H9 (cell line): ENCODE data around the gene COPB1. TPM values are rescaled to one million over a fixed set of nuclear protein-coding genes. Genes with fewer than 3 reads are reported as not detected.

Source experiments
- DNase-seq: peaks from one replicate; pipeline ENCODE4 v3.0.0-alpha.2; 2017
- H2AFZ ChIP-seq: one replicate; pipeline ENCODE4 v1.6.1; 2013; ENCODE audit warnings: mild to moderate bottlenecking, low read length, control low read depth, moderate library complexity
- H2AK5ac ChIP-seq: 2 replicates; pipeline ENCODE4 v1.6.1; 2013; ENCODE audit warnings: low read length, control low read depth, mixed read lengths; ENCODE audit not compliant: insufficient read length
- H2BK120ac ChIP-seq: one replicate; pipeline ENCODE4 v1.6.1; 2013; ENCODE audit warnings: low read depth, mild to moderate bottlenecking, low read length, control low read depth, inconsistent platforms; ENCODE audit not compliant: poor library complexity, severe bottlenecking
- H2BK12ac ChIP-seq: 2 replicates; pipeline ENCODE4 v1.6.1; 2013; ENCODE audit warnings: low read length, control low read depth, mixed read lengths, low read depth; ENCODE audit not compliant: insufficient read length
- H2BK15ac ChIP-seq: 2 replicates; pipeline ENCODE4 v1.6.1; 2013; ENCODE audit warnings: low read depth, low read length, control low read depth
- H2BK20ac ChIP-seq: one replicate; pipeline ENCODE4 v1.6.1; 2013; ENCODE audit warnings: low read depth, mild to moderate bottlenecking, low read length, control low read depth, inconsistent platforms; ENCODE audit not compliant: poor library complexity, severe bottlenecking
- H2BK5ac ChIP-seq: 2 replicates; pipeline ENCODE4 v1.6.1; 2013; ENCODE audit warnings: low read length, control low read depth, mixed read lengths; ENCODE audit not compliant: insufficient read length
- H3K14ac ChIP-seq: 2 replicates; pipeline ENCODE4 v1.6.1; 2013; ENCODE audit warnings: low read length, control low read depth; ENCODE audit not compliant: insufficient read depth
- H3K18ac ChIP-seq: 2 replicates; pipeline ENCODE4 v1.6.1; 2013; ENCODE audit warnings: low read depth, mild to moderate bottlenecking, mixed read lengths, low read length, control low read depth; ENCODE audit not compliant: insufficient read length
- H3K23ac ChIP-seq: 2 replicates; pipeline ENCODE4 v1.6.1; 2013; ENCODE audit warnings: low read length, control low read depth, mixed read lengths, low read depth; ENCODE audit not compliant: insufficient read length
- H3K23me2 ChIP-seq: 2 replicates; pipeline ENCODE4 v1.6.1; 2013; ENCODE audit warnings: low read depth, mild to moderate bottlenecking, mixed read lengths, low read length, control low read depth; ENCODE audit not compliant: insufficient read length, poor library complexity, severe bottlenecking
- H3K27ac ChIP-seq: 2 replicates; pipeline ENCODE4 v1.5.1; 2013; ENCODE audit warnings: low read length, control low read depth, mixed read lengths, low read depth; ENCODE audit not compliant: insufficient read length
- H3K27me3 ChIP-seq: 2 replicates; pipeline ENCODE4 v1.6.1; 2013; ENCODE audit warnings: low read length, control low read depth, inconsistent platforms; ENCODE audit not compliant: insufficient read depth
- H3K4ac ChIP-seq: 2 replicates; pipeline ENCODE4 v1.6.1; 2013; ENCODE audit warnings: low read depth, mild to moderate bottlenecking, control low read depth, inconsistent platforms, low read length, moderate library complexity
- H3K4me1 ChIP-seq: 2 replicates; pipeline ENCODE4 v1.6.1; 2013; ENCODE audit warnings: low read length, control low read depth, inconsistent platforms; ENCODE audit not compliant: insufficient read depth
- H3K4me2 ChIP-seq: 2 replicates; pipeline ENCODE4 v1.6.1; 2013; ENCODE audit warnings: low read length, control low read depth, mixed read lengths; ENCODE audit not compliant: insufficient read length, insufficient read depth
- H3K56ac ChIP-seq: 2 replicates; pipeline ENCODE4 v1.6.1; 2013; ENCODE audit warnings: low read depth, mild to moderate bottlenecking, mixed read lengths, low read length, control low read depth; ENCODE audit not compliant: insufficient read length
- H3K79me1 ChIP-seq: 2 replicates; pipeline ENCODE4 v1.6.1; 2013; ENCODE audit warnings: low read depth, mild to moderate bottlenecking, moderate library complexity, low read length, control low read depth, inconsistent platforms; ENCODE audit not compliant: insufficient read depth, poor library complexity, severe bottlenecking
- H3K79me2 ChIP-seq: 2 replicates; pipeline ENCODE4 v1.6.1; 2013; ENCODE audit warnings: low read length, control low read depth, inconsistent platforms; ENCODE audit not compliant: insufficient read depth
- H3K9ac ChIP-seq: 2 replicates; pipeline ENCODE4 v1.6.1; 2013; ENCODE audit warnings: low read length, control low read depth, mixed read lengths; ENCODE audit not compliant: insufficient read length; ENCODE audit errors: extremely low read depth
- H3K9me3 ChIP-seq: one replicate; pipeline ENCODE4 v1.6.1; 2013; ENCODE audit warnings: low read depth, low read length, inconsistent platforms; ENCODE audit not compliant: control insufficient read depth
- H3T11ph ChIP-seq: one replicate; pipeline ENCODE4 v1.6.1; 2013; ENCODE audit warnings: mild to moderate bottlenecking, low read length, control low read depth, inconsistent platforms
- H4K20me1 ChIP-seq: one replicate; pipeline ENCODE4 v1.6.1; 2013; ENCODE audit not compliant: control insufficient read depth, insufficient read length, insufficient read depth
- H4K5ac ChIP-seq: 2 replicates; pipeline ENCODE4 v1.6.1; 2013; ENCODE audit warnings: low read depth, mild to moderate bottlenecking, mixed read lengths, low read length, control low read depth; ENCODE audit not compliant: insufficient read length
- H4K8ac ChIP-seq: replicated peaks from 2 replicates; pipeline ENCODE4 v1.6.1; 2013; ENCODE audit warnings: low read length, control low read depth, mixed read lengths, low read depth; ENCODE audit not compliant: insufficient read length
- H4K91ac ChIP-seq: 2 replicates; pipeline ENCODE4 v1.6.1; 2013; ENCODE audit warnings: low read depth, mild to moderate bottlenecking, moderate library complexity, mixed read lengths, low read length, control low read depth; ENCODE audit not compliant: insufficient read length
- H3K27ac Mint-ChIP-seq, 3 experiments: 2 replicates in 2 of 3; 3 replicates in 1 of 3; pipeline ENCODE4 v1.8.0; 2020 to 2021; ENCODE audit warnings: mixed read lengths in 3 of 3, mild to moderate bottlenecking in 1 of 3, moderate library complexity in 1 of 3
- H3K27me3 Mint-ChIP-seq: 2 replicates; pipeline ENCODE4 v1.8.0; 2021; ENCODE audit warnings: low read depth, mild to moderate bottlenecking, moderate library complexity, mixed read lengths
- H3K36me3 Mint-ChIP-seq, 3 experiments: 2 replicates in 2 of 3; 3 replicates in 1 of 3; pipeline ENCODE4 v1.8.0; 2020 to 2021; ENCODE audit warnings: low read depth in 3 of 3, mixed read lengths in 3 of 3; ENCODE audit not compliant: insufficient read depth in 1 of 3
- H3K4me1 Mint-ChIP-seq, 2 experiments: 2 replicates each; pipeline ENCODE4 v1.8.0; 2020; ENCODE audit warnings: mixed read lengths in 2 of 2
- H3K4me3 Mint-ChIP-seq, 2 experiments: 2 replicates in 1 of 2; 3 replicates in 1 of 2; pipeline ENCODE4 v1.8.0; 2020 to 2021; ENCODE audit warnings: mild to moderate bottlenecking in 2 of 2, mixed read lengths in 2 of 2, moderate library complexity in 1 of 2
- H3K9me3 Mint-ChIP-seq, 2 experiments: 2 replicates in 1 of 2; 3 replicates in 1 of 2; pipeline ENCODE4 v1.8.0; 2020; ENCODE audit warnings: mild to moderate bottlenecking in 2 of 2, mixed read lengths in 2 of 2, moderate library complexity in 1 of 2
- CTCF ChIP-seq: fragments of 200-600 bp; sonication (generic); conservative IDR thresholded peaks from 3 replicates; pipeline ENCODE4 v1.8.0; 2021; ENCODE audit warnings: antibody characterized with exemption, mild to moderate bottlenecking
- WGBS: extraction: QIAGEN DNeasy Blood & Tissue Kit; methylation state at CpG from one replicate; pipeline ENCODE4 v1.1.7; 2013; ENCODE audit warnings: missing lambda C conversion rate, low lambda C conversion rate, mixed read lengths; ENCODE audit not compliant: insufficient read length; ENCODE audit errors: extremely low coverage; 5-methylcytosine and 5-hydroxymethylcytosine counted together
- total RNA-seq: library from RNA; stranded (reverse); gene quantifications from 2 replicates; pipeline ENCODE4 v1.2.1, GENCODE V29; 2021

COPB1 gene
- total RNA-seq, 1 experiment from 2014 or later = 71.6 TPM

DNA sequence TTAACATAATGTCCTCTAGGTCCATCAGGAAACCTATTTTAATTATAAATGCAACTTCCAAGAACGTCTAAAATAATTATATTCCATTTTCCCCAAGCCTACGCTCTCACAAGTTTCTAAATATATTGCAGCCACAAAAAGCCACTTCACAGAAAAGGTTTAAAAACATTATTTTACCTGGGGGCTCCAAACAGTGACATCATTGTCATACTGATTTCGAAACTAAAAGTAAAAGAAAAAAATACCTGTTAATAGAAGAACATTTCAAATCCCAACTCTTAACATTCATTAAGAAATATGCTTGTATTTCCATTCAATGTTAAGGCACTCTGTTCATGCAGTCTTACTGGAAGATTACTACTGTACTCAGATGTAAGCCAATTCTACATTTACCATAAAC, 19.2 kb upstream of the COPB1 start:
- H2AK5ac ChIP-seq = no peak overlapping the region
- no peaks in the 10 kb centered on the region for H3K9me3 ChIP-seq
- no peak for DNase-seq
- H3K23me2 ChIP-seq = peaks cover 3% of the 10 kb centered on the region
- H3K79me1 ChIP-seq = no peaks in the 10 kb centered on the region
- no peaks in the 10 kb centered on the region for H3K27me3 ChIP-seq
- H3K4ac ChIP-seq = no peak overlapping the region
- Mint-ChIP-seq H3K27me3 (no peaks in the 10 kb centered on the region), H3K9me3 (no peaks in the 10 kb centered on the region), H3K27ac (no peak overlapping the region), H3K36me3 (peaks cover 11 to 33% (median 30%) of the 10 kb centered on the region in 3 experiments; a peak in 6 of 7 replicates), H3K4me3 (peak overlapping the region; percentile 95 to 98), H3K4me1 (peaks cover 14 to 15% of the 10 kb centered on the region in 2 experiments)
- no CpG with 5 or more reads among the region's 3 CpGs for WGBS
- H4K5ac ChIP-seq = no peak overlapping the region
- peak overlapping the region; percentile 87 for H3K4me2 ChIP-seq
- H2BK20ac ChIP-seq = no peak overlapping the region
- H3K18ac ChIP-seq = no peak overlapping the region
- no peak overlapping the region for H4K91ac ChIP-seq
- no peak for TF ChIP-seq CTCF
- H2AFZ ChIP-seq = no peak overlapping the region
- H2BK12ac ChIP-seq = no peak overlapping the region
- H4K8ac ChIP-seq = no peak overlapping the region
- peak overlapping the region; percentile 90 for H3K9ac ChIP-seq
- no peak overlapping the region for H3K23ac ChIP-seq
- no peak overlapping the region for H3K56ac ChIP-seq
- H4K20me1 ChIP-seq = no peaks in the 10 kb centered on the region
- H2BK15ac ChIP-seq = no peak overlapping the region
- H3K79me2 ChIP-seq = peaks cover 7% of the 10 kb centered on the region; the same call in 1 of the 2 replicates
- H3K14ac ChIP-seq = no peak overlapping the region
- no peak overlapping the region for H3K27ac ChIP-seq
- H2BK5ac ChIP-seq = no peak overlapping the region
- no peak overlapping the region for H3T11ph ChIP-seq
- H3K4me1 ChIP-seq = no peaks in the 10 kb centered on the region
- H2BK120ac ChIP-seq = no peak overlapping the region
